GM19395 (cell line): Measurements from ENCODE around the gene COG5.

Experiments
- ATAC-seq: cut with Tn5 transposase; IDR thresholded peaks from one replicate; pipeline ENCODE4 v1.9.1; 2021; ENCODE audit warnings: mild to moderate bottlenecking, moderate library complexity; ENCODE audit not compliant: unreplicated experiment

COG5 gene

GRCh38 chr7:107467972-107468371 lies 95.7 kb downstream of the COG5 start:
- no peak for ATAC-seq

GRCh38 chr7:107464666-107465226 lies 99.0 kb downstream of the COG5 start:
- no peak for ATAC-seq

GRCh38 chr7:107463139-107464078 lies 100.3 kb downstream of the COG5 start:
- ATAC-seq, result no peak

- ATAC-seq, result no peak
Measured at GRCh38 chr7:107461938-107462533, 101.7 kb downstream of the COG5 start.

GRCh38 chr7:107453388-107453787 lies 110.3 kb downstream of the COG5 start:
- no peak for ATAC-seq

- no peak for ATAC-seq
Measured at GRCh38 chr7:107450970-107451369, 112.8 kb downstream of the COG5 start.

- ATAC-seq, result no peak
Measured at GRCh38 chr7:107446988-107447387, 116.7 kb downstream of the COG5 start.

GRCh38 chr7:107446531-107446930 lies 117.2 kb downstream of the COG5 start:
- no peak for ATAC-seq

GRCh38 chr7:107442678-107443077 lies 121.0 kb downstream of the COG5 start:
- no peak for ATAC-seq

- ATAC-seq, result no peak
Measured at GRCh38 chr7:107441581-107442422, 121.9 kb downstream of the COG5 start.

GRCh38 chr7:107439025-107439424 lies 124.7 kb downstream of the COG5 start:
- no peak for ATAC-seq

GRCh38 chr7:107435749-107436148 lies 128.0 kb downstream of the COG5 start:
- no peak for ATAC-seq

- ATAC-seq, result no peak
Measured at GRCh38 chr7:107432261-107432660, 131.5 kb downstream of the COG5 start.

- ATAC-seq, result no peak
Measured at GRCh38 chr7:107430057-107430456, 133.7 kb downstream of the COG5 start.

GRCh38 chr7:107428642-107429041 lies 135.1 kb downstream of the COG5 start:
- ATAC-seq, result no peak

GRCh38 chr7:107427462-107427861 lies 136.3 kb downstream of the COG5 start:
- ATAC-seq, result no peak

- ATAC-seq, result no peak
Measured at GRCh38 chr7:107414198-107414597, 149.5 kb downstream of the COG5 start.

GRCh38 chr7:107408349-107408748 lies 155.4 kb downstream of the COG5 start:
- no peak for ATAC-seq

GRCh38 chr7:107405559-107405958 lies 158.2 kb downstream of the COG5 start:
- no peak for ATAC-seq

- ATAC-seq, result no peak
Measured at GRCh38 chr7:107404740-107405537, 158.8 kb downstream of the COG5 start.
